K562 (cell line): ENCODE data around the gene ADIG.

Experiments
- FOS ChIP-seq: IDR thresholded peaks from 3 replicates; pipeline ENCODE4 v1.6.1; 2011; ENCODE audit not compliant: insufficient read length; ENCODE audit errors: extremely low read depth
- NFRKB ChIP-seq: fragments of 450-650 bp; IDR thresholded peaks from 2 replicates; pipeline ENCODE4 v1.6.1; 2016; ENCODE audit warnings: low read depth
- POLR2AphosphoS5 ChIP-seq: IDR thresholded peaks from 2 replicates; pipeline ENCODE4 v1.6.1; 2011; ENCODE audit warnings: mild to moderate bottlenecking, low read depth, low read length, moderate library complexity; ENCODE audit not compliant: control insufficient read depth, insufficient read depth
- RBBP5 ChIP-seq: fragments of 200-600 bp; sonication (generic); IDR thresholded peaks from 2 replicates; pipeline ENCODE4 v1.6.1; 2012; ENCODE audit warnings: borderline replicate concordance, mild to moderate bottlenecking, low read length, control low read depth, inconsistent platforms; ENCODE audit not compliant: insufficient read depth, poor library complexity, severe bottlenecking
- RBM15 ChIP-seq: fragments of 200-400 bp; formaldehyde crosslinking; IDR thresholded peaks from 2 replicates; pipeline ENCODE4 v1.6.1; 2018; ENCODE audit warnings: mild to moderate bottlenecking, low read length, moderate library complexity; ENCODE audit not compliant: insufficient read depth
- ZNF224 ChIP-seq: sonication (generic); formaldehyde crosslinking; IDR thresholded peaks from 2 replicates; pipeline ENCODE4 v1.8.0; 2022; ENCODE audit warnings: mild to moderate bottlenecking, missing genetic modification reagents
- ZNF830 ChIP-seq: fragments of 250-450 bp; sonication (Bioruptor Pico); IDR thresholded peaks from 2 replicates; pipeline ENCODE4 v1.5.0; 2021; ENCODE audit warnings: mild to moderate bottlenecking
- TF ChIP-seq, protein P1 (sequence below): sonication (generic); formaldehyde crosslinking; IDR thresholded peaks from 2 replicates; pipeline ENCODE4 v1.8.1; 2022; ENCODE audit warnings: missing genetic modification reagents

DNA sequence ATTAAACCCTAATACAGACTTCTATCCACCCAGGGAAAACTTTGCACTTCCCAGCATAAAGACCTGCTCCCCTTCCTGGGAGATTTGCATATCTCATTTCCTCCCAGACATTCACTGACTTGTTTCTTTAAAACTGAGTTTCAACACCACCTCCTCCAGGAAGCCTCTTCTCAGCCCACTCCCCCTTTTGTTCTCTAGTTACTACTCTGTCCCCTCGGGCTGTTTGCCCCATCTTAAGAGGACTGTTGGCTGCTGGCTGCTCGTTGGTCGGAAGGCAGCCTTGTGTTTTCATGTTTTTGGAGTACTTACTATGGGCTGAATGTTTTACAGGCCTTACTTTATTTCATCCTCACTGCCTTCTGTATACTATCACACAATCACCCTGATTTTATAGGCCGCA lies 27.2 kb downstream of the ADIG start:
- TF ChIP-seq POLR2AphosphoS5 = no peak
- TF ChIP-seq NFRKB = no peak
- TF ChIP-seq ZNF830 (CRISPR knock-in tag) = no peak
- TF ChIP-seq ZNF224 (CRISPR knock-in tag) = no peak
- no peak for TF ChIP-seq RBBP5
- TF ChIP-seq RBM15 = no peak
- no peak for TF ChIP-seq FOS
- TF ChIP-seq, protein P1, sequence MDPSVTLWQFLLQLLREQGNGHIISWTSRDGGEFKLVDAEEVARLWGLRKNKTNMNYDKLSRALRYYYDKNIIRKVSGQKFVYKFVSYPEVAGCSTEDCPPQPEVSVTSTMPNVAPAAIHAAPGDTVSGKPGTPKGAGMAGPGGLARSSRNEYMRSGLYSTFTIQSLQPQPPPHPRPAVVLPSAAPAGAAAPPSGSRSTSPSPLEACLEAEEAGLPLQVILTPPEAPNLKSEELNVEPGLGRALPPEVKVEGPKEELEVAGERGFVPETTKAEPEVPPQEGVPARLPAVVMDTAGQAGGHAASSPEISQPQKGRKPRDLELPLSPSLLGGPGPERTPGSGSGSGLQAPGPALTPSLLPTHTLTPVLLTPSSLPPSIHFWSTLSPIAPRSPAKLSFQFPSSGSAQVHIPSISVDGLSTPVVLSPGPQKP (CRISPR knock-in tag) = no peak
